ENCODE data around the gene SPPL2A. TPM values are rescaled to one million over a fixed set of nuclear protein-coding genes. Genes with fewer than 3 reads are reported as not detected.

The SPPL2A gene
- total RNA-seq, 4 donors from 2014 or later: 47.0 to 425 (median 332) TPM

DNA sequence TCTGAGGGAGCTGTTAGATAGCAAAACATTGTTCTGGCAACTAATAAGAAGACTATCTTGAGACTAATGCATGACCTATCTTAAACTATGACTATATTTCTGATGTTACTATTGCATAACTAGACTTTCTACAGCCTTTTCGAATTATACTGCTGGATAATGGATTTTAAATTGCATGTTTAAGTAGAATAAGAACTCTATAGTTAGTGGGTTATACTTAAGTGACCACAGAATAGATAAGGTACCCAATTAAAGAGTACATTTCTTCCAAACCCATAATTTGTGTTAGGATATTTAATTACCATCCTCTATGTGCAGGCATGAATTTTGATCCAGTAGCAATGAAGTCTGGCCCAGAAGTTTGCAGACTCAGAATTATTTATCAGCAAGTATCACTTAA is 44.6 kb upstream of the SPPL2A start:
- Histone ChIP-seq H3K9me3 (no peaks in the 10 kb centered on the region), H3K4me1 (no peaks in the 10 kb centered on the region), H3K27ac (no peak overlapping the region), H3K36me3 (no peaks in the 10 kb centered on the region), H3K4me3 (no peak overlapping the region), H3K27me3 (no peaks in the 10 kb centered on the region)
- DNase-seq: no peak
- TF ChIP-seq, protein P1, sequence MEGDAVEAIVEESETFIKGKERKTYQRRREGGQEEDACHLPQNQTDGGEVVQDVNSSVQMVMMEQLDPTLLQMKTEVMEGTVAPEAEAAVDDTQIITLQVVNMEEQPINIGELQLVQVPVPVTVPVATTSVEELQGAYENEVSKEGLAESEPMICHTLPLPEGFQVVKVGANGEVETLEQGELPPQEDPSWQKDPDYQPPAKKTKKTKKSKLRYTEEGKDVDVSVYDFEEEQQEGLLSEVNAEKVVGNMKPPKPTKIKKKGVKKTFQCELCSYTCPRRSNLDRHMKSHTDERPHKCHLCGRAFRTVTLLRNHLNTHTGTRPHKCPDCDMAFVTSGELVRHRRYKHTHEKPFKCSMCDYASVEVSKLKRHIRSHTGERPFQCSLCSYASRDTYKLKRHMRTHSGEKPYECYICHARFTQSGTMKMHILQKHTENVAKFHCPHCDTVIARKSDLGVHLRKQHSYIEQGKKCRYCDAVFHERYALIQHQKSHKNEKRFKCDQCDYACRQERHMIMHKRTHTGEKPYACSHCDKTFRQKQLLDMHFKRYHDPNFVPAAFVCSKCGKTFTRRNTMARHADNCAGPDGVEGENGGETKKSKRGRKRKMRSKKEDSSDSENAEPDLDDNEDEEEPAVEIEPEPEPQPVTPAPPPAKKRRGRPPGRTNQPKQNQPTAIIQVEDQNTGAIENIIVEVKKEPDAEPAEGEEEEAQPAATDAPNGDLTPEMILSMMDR (IDR thresholded peaks at IDR 0.05): no peak
- TF ChIP-seq POLR2A (IDR thresholded peaks at IDR 0.05): no peak

- H3K4me3 ChIP-seq: no peak overlapping the region
- DNase-seq: no peak
- H3K36me3 ChIP-seq: no peaks in the 10 kb centered on the region
- H3K9me3 ChIP-seq: no peaks in the 10 kb centered on the region
- H3K27me3 ChIP-seq: no peaks in the 10 kb centered on the region
- no peak overlapping the region for H3K27ac ChIP-seq
- H3K4me1 ChIP-seq: no peaks in the 10 kb centered on the region
- no peak for TF ChIP-seq POLR2A (IDR thresholded peaks at IDR 0.05)
- TF ChIP-seq, protein P1 (IDR thresholded peaks at IDR 0.05): no peak
Measured at GRCh38 chr15:50808728-50809127, 43.2 kb upstream of the SPPL2A start.

DNA sequence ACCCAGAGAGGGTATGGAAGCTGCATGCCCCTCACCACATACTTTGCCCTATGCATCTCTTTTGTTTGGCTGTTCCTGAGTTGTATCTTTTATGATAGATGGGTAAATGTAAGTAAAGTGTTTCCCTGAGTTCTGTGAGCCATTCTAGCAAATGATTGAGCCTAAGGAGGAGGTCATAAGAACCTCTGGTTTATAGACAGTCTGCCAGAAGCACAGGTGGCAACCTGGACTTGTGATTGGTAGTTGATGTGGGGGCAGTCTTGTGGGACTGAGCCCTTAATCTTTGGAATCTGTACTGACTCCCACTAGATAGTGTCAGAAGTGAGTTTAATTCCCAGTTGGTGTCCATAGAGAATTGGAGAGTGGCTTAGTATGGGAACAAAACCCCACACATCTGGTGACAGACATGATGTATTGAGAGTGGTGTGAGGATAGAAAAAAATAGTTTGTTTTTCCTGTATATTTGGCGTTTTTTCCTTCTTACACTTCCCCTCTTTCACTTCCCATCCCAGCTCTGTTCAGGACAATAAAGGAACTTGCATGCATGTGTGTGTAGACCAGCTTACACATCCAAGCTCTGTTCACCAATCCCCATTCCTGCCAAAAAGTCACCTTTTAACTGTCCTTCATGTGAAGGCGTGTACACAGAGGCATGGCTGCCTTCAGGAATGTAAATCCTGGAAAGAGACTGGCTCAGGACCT is 38.1 kb upstream of the SPPL2A start:
- TF ChIP-seq POLR2A (IDR thresholded peaks at IDR 0.05): no peak
- TF ChIP-seq, protein P1 (IDR thresholded peaks at IDR 0.05): no peak
- Histone ChIP-seq H3K4me1 (peaks cover 0 to 8% (median 0%) of the 10 kb centered on the region in 4 donors), H3K36me3 (no peaks in the 10 kb centered on the region), H3K27me3 (no peaks in the 10 kb centered on the region), H3K9me3 (no peaks in the 10 kb centered on the region), H3K27ac (no peak overlapping the region), H3K4me3 (no peak overlapping the region)
- DNase-seq: no peak

DNA sequence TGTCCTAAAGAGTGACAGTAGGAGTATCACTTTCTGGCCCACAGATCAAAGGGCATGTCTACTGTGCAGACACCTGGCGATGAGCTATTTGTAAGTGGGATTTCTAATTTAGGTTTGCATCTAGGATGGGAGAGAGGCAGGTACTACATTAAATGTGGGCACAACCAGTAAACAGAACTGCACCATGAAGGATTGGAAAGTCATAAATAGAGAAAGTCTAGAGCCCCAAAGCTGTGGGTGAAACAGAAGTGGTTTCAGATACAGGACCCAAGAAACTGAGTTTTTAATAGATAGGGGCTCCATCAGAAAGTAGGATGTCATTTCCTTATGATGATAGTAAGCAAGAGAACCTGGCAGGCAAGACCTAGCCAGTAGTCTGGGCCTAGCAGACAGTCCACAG is 35.2 kb upstream of the SPPL2A start:
- no peak overlapping the region for H3K4me3 ChIP-seq
- TF ChIP-seq, protein P1 (IDR thresholded peaks at IDR 0.05): no peak
- TF ChIP-seq POLR2A (IDR thresholded peaks at IDR 0.05): no peak
- no peaks in the 10 kb centered on the region for H3K27me3 ChIP-seq
- no peaks in the 10 kb centered on the region for H3K36me3 ChIP-seq
- no peak overlapping the region for H3K27ac ChIP-seq
- H3K9me3 ChIP-seq: no peaks in the 10 kb centered on the region
- H3K4me1 ChIP-seq: peaks cover 0 to 19% (median 0%) of the 10 kb centered on the region in 4 donors
- no peak for DNase-seq

- no peak for TF ChIP-seq POLR2A (IDR thresholded peaks at IDR 0.05)
- TF ChIP-seq, protein P1 (IDR thresholded peaks at IDR 0.05): no peak
- H3K27me3 ChIP-seq: no peaks in the 10 kb centered on the region
- no peaks in the 10 kb centered on the region for H3K9me3 ChIP-seq
- peaks cover 0 to 19% (median 0%) of the 10 kb centered on the region in 4 donors for H3K4me1 ChIP-seq
- no peaks in the 10 kb centered on the region for H3K36me3 ChIP-seq
- no peak overlapping the region for H3K4me3 ChIP-seq
- DNase-seq: peak in 2 of 3 donors; percentile 63 to 74
- peak overlapping the region in 3 of 4 donors; percentile 29 to 60 (median 56) for H3K27ac ChIP-seq
Measured at GRCh38 chr15:50798684-50799083, 33.2 kb upstream of the SPPL2A start.

Data from Peyer's patch (tissue), 4 donors.